SK-N-MC (cell line): ENCODE measurements around the gene MAP7D1.

Source experiments
- EZH2 ChIP-seq: fragments of 200-600 bp; sonication (generic); IDR thresholded peaks from one replicate; pipeline ENCODE4 v1.6.1; 2017; ENCODE audit warnings: antibody characterized with exemption
- FOXP2 ChIP-seq: optimal IDR thresholded peaks from 2 replicates; pipeline ENCODE3; 2011; ENCODE audit warnings: mild to moderate bottlenecking, moderate library complexity; ENCODE audit not compliant: insufficient read depth; ENCODE audit errors: extremely low read length, control extremely low read depth

GRCh38 chr1:36125129-36125991 lies 30.6 kb upstream of the MAP7D1 start, which contains the start of gene COL8A2:
- TF ChIP-seq EZH2 (no peak), FOXP2 (no peak)
